Astrocyte (in vitro differentiated cells and primary cell): ENCODE measurements around the gene CCR3.

ENCODE experiments used
- CTCF ChIP-seq: IDR thresholded peaks from 2 replicates; pipeline ENCODE4 v1.5.1; 2011; ENCODE audit warnings: low read depth, mild to moderate bottlenecking, inconsistent platforms, low read length, moderate library complexity; ENCODE audit not compliant: insufficient read depth
- EZH2 ChIP-seq: IDR thresholded peaks from 2 replicates; pipeline ENCODE4 v1.6.1; 2012; ENCODE audit warnings: mild to moderate bottlenecking, low read length, inconsistent platforms; ENCODE audit not compliant: insufficient read depth

GRCh38 chr3:46194868-46195553 is 47.2 kb upstream of the CCR3 start:
- TF ChIP-seq CTCF (no peak), EZH2 (no peak)
